Lung (tissue), 12 donors: Measurements from ENCODE around the gene KRTAP10-10. TPM values are rescaled to one million over a fixed set of nuclear protein-coding genes. Genes with fewer than 3 reads are reported as not detected.
"Not testable (repeated sequence)": the region's sequence is repeated elsewhere in the genome, so short reads cannot be mapped to it uniquely, and the experiment has no call there.

ENCODE experiments used
- ATAC-seq: fragments of 200-7000 bp; cut with Tn5 transposase; one replicate; pipeline ENCODE4 v1.9.1; 2020; ENCODE audit warnings: moderate number of reproducible peaks; ENCODE audit not compliant: insufficient read depth, low FRiP score
- DNase-seq, 3 donors: peaks; one replicate each; pipeline ENCODE4 v3.0.0-alpha.2; 2013 to 2017
- H3K27ac ChIP-seq, 2 donors: one replicate each; pipeline ENCODE4 v1.5.1; 2013; ENCODE audit warnings: mild to moderate bottlenecking in 2 of 2, moderate library complexity in 2 of 2, control low read depth in 1 of 2, inconsistent platforms in 1 of 2, low read depth in 1 of 2, low read length in 1 of 2
- H3K27me3 ChIP-seq, 3 donors: one replicate each; pipeline ENCODE4 v1.5.1; 2013; ENCODE audit warnings: low read length in 2 of 3; ENCODE audit not compliant: control insufficient read depth in 3 of 3, insufficient read depth in 3 of 3
- H3K36me3 ChIP-seq, 4 donors: one replicate each; pipeline ENCODE4 v1.5.1; 2013; ENCODE audit warnings: low read length in 4 of 4, mild to moderate bottlenecking in 1 of 4, moderate library complexity in 1 of 4; ENCODE audit not compliant: control insufficient read depth in 4 of 4, insufficient read depth in 4 of 4
- H3K4me1 ChIP-seq, 5 donors: one replicate each; pipeline ENCODE4 v1.5.1; 2013; ENCODE audit warnings: low read length in 5 of 5, mild to moderate bottlenecking in 2 of 5, moderate library complexity in 1 of 5; ENCODE audit not compliant: control insufficient read depth in 5 of 5, insufficient read depth in 5 of 5
- H3K4me3 ChIP-seq: one replicate; pipeline ENCODE4 v1.5.1; 2013; ENCODE audit warnings: mild to moderate bottlenecking, control low read depth, moderate library complexity
- H3K9ac ChIP-seq, 2 donors: one replicate each; pipeline ENCODE4 v1.5.1; 2013; ENCODE audit warnings: low read length in 2 of 2, control low read depth in 1 of 2; ENCODE audit not compliant: insufficient read depth in 1 of 2
- H3K9me3 ChIP-seq, 4 donors: one replicate each; pipeline ENCODE4 v1.5.1; 2013; ENCODE audit warnings: low read length in 3 of 4, mild to moderate bottlenecking in 1 of 4, moderate library complexity in 1 of 4; ENCODE audit not compliant: control insufficient read depth in 4 of 4, insufficient read depth in 3 of 4
- CTCF ChIP-seq: IDR thresholded peaks from 2 replicates; pipeline ENCODE4 v1.5.1; 2012; ENCODE audit warnings: mild to moderate bottlenecking; ENCODE audit errors: control extremely low read depth, extremely low read depth
- WGBS, 2 donors: extraction: QIAGEN DNeasy Blood & Tissue Kit; methylation state at CpG; one replicate each; pipeline ENCODE4 v1.1.7; 2013; 5-methylcytosine and 5-hydroxymethylcytosine counted together
- polyA plus RNA-seq, 2 donors: library from polyadenylated mRNA; stranded (reverse); fragments of 200-250 nt; gene quantifications; one replicate each; pipeline ENCODE4 v1.2.1, GENCODE V29; 2013
- total RNA-seq, 2 donors: library from RNA; depleted of rRNA in 1 of 2; stranded (reverse); fragments of >200 nt in 1 of 2; gene quantifications; one replicate each; pipeline ENCODE4 v1.2.1, GENCODE V29; 2014 to 2021
- donor health status: control.
- donor health status: control.
- donor health status: Bipolar disorder and iron deficiency.
- donor health status: healthy.
- donor health status: DM: yes; HTN: yes; CAD: no.

Gene KRTAP10-10
- total and polyA plus RNA-seq, 4 donors: not detected

DNA sequence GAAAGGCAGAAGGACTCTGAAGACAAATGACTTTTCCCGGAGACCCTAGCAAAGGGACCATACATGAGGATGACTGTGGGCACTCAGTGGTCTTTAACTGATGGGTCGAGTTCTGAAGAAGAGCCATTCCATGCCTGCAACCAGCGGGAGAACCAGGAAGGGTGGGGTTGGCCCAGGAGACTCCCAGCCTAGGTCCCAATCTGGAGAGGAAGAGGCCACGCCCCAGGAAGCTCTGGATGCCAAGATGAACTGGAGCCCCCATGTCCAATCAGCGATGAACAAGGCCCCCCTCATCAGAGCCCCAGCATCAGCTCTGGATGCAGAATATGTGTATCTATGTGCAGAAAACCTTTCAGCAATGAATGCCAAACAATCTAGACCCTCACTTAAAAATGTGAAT lies 3.6 kb downstream of the KRTAP10-10 start:
- Histone ChIP-seq H3K27ac (no peak overlapping the region), H3K9ac (no peak overlapping the region), H3K4me3 (no peak overlapping the region), H3K36me3 (no peaks in the 10 kb centered on the region), H3K9me3 (peaks cover 0 to 17% (median 6%) of the 10 kb centered on the region in 4 donors), H3K4me1 (peaks cover 0 to 5% (median 0%) of the 10 kb centered on the region in 5 donors), H3K27me3 (no peaks in the 10 kb centered on the region)
- ATAC-seq (no peak), DNase-seq (no peak)
- 83 to 86% methylated on average over 5 of the region's 5 CpGs for WGBS, 2 donors
- TF ChIP-seq CTCF: no peak

GRCh38 chr21:44643741-44644310 lies 6.7 kb downstream of the KRTAP10-10 start:
- H3K27me3 ChIP-seq: no peaks in the 10 kb centered on the region
- WGBS, 2 donors: 63 to 76% methylated on average over 14 of the region's 14 CpGs
- ATAC-seq: no peak

DNA sequence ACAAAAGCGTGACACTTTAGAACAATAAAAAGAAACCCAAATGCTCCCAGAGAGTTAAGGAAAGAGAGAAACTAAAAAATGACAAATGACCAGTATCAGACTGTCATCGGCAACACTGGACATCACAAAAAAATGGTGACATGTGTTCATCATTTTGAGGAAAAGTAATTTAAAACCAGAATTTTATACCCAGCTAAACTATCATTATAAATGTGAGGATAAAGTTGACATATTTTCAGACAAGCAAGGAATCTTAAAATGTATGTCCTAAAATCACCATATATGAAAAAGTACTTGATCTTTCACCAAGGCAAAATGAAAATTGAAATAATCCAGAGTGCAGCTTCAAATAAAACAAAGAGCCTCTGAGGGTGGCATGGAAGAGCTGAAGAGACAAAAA lies 7.7 kb downstream of the KRTAP10-10 start:
- no peak overlapping the region for H3K4me3 ChIP-seq
- H3K36me3 ChIP-seq: no peaks in the 10 kb centered on the region
- no peak overlapping the region for H3K27ac ChIP-seq
- no peak for TF ChIP-seq CTCF
- ATAC-seq (no peak), DNase-seq (no peak)
- H3K9ac ChIP-seq: no peak overlapping the region
- WGBS, 2 donors: 48 to 50% methylated on average over 2 of the region's 2 CpGs
- H3K4me1 ChIP-seq: no peaks in the 10 kb centered on the region
- peaks cover 0 to 16% (median 6%) of the 10 kb centered on the region in 4 donors for H3K9me3 ChIP-seq
- no peaks in the 10 kb centered on the region for H3K27me3 ChIP-seq

More at GRCh38 chr21:44643741-44644310, 6.7 kb downstream of the KRTAP10-10 start:
- H3K9ac ChIP-seq: no peak overlapping the region
- H3K4me3 ChIP-seq: no peak overlapping the region
- H3K4me1 ChIP-seq: no peaks in the 10 kb centered on the region
- no peak for TF ChIP-seq CTCF
- no peak overlapping the region for H3K27ac ChIP-seq
- H3K9me3 ChIP-seq: peaks cover 0 to 17% (median 6%) of the 10 kb centered on the region in 4 donors
- DNase-seq: peak in 2 of 3 donors; percentile 11 to 30
- no peaks in the 10 kb centered on the region for H3K36me3 ChIP-seq

DNA sequence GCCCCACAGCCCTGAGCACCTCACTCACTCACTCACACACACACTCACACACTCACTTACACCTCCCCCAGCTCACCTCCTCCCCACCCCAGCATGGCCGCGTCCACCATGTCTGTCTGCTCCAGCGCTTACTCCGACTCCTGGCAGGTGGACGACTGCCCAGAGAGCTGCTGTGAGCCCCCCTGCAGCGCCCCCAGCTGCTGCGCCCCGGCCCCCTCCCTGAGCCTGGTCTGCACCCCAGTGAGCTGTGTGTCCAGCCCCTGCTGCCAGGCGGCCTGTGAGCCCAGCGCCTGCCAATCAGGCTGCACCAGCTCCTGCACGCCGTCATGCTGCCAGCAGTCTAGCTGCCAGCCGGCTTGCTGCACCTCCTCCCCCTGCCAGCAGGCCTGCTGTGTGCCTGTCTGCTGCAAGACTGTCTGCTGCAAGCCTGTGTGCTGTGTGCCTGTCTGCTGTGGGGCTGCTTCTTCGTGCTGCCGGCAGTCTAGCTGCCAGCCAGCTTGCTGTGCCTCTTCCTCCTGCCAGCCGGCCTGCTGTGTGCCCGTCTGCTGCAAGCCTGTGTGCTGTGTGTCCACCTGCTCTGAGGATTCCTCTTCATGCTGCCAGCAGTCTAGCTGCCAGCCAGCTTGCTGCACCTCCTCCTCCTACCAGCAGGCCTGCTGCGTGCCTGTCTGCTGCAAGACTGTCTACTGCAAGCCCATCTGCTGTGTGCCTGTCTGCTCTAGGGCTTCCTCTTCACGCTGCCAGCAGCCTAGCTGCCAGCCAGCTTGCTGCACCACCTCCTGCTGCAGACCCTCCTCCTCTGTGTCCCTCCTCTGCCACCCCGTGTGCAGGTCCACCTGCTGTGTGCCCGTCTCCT lies 9.4 kb downstream of the KRTAP10-10 start, which contains the start of gene KRTAP10-11:
Gene KRTAP10-11, plus strand, starts transcription at position 49 of the 856 bp plus-strand sequence. Its CDS starts 45 bp downstream, at position 94.
- 75 to 80% methylated on average over 21 of the region's 21 CpGs for WGBS, 2 donors
- not testable (repeated sequence) for H3K36me3 ChIP-seq, H3K4me3 ChIP-seq, H3K4me1 ChIP-seq, DNase-seq, H3K9ac ChIP-seq, H3K27me3 ChIP-seq, ATAC-seq, H3K27ac ChIP-seq, H3K9me3 ChIP-seq
